Measurements from ENCODE around the gene SYT7. TPM values are rescaled to one million over a fixed set of nuclear protein-coding genes. Genes with fewer than 3 reads are reported as not detected.

The SYT7 gene
- polyA plus RNA-seq, 1 donor (not counting 4 experiments of a cell fraction or from before 2014, with no cell fraction given): 2.6 TPM

DNA sequence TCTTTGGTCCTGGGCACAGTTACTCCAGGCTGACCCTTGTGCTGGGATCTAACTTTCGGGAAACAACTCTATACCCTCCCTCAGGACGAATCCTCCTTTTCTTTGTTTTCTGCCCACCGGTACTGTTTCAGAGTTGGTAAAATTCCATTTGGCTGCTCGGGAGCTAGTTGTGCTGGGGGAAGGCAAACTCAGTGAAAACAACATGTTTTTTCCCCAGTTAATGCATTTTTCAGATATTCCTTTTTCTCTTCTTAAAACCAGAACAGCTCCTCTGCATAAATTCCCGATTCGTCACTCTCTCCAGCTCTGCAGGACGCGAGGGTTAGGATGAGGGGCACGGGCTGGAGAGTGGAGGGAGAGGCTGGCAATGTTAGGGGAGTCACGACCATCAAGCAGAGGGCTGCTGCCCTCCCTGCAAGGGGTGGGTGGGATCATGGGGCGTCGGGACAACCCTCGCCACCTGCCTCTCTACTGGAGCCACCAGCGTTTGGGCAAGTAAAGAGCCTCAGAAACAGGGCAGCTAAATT lies 41.0 kb downstream of the SYT7 start:
- DNase-seq (ENCODE audit: low read depth, low spot score) (no peak), FAIRE-seq (no peak)
- Histone ChIP-seq H2AFZ (ENCODE audit: control insufficient read depth, low read length) (no peak overlapping the region), H4K20me1 (ENCODE audit: control insufficient read depth, extremely low read depth, insufficient read depth, low read length) (no peaks in the 10 kb centered on the region), H3K27me3 (ENCODE audit: control insufficient read depth, extremely low read depth, insufficient read depth, low read length) (peaks cover 8% of the 10 kb centered on the region), H3K4me3 (ENCODE audit: control insufficient read depth in 2 of 3, extremely low read depth in 1 of 3, insufficient read depth in 2 of 3, low read depth in 1 of 3, low read length in 3 of 3) (no peak overlapping the region), H3K27ac (ENCODE audit: control insufficient read depth, insufficient read depth, low read length) (no peak overlapping the region), H3K9me1 (ENCODE audit: control insufficient read depth, extremely low read depth, insufficient read depth, low read length) (peaks cover 3% of the 10 kb centered on the region), H3K4me2 (ENCODE audit: control insufficient read depth, extremely low read depth, insufficient read depth, low read depth, low read length) (no peak overlapping the region), H3K36me3 (ENCODE audit: control insufficient read depth in 2 of 2, extremely low read depth in 1 of 2, insufficient read depth in 2 of 2, low read length in 2 of 2) (no peaks in the 10 kb centered on the region), H3K9me3 (ENCODE audit: control insufficient read depth, low read depth, low read length) (no peaks in the 10 kb centered on the region), H3K4me1 (ENCODE audit: control insufficient read depth, extremely low read depth, insufficient read depth, low read length) (no peaks in the 10 kb centered on the region), H3K9ac (ENCODE audit: control insufficient read depth, extremely low read depth, insufficient read depth, low read length) (no peak overlapping the region), H3K79me2 (ENCODE audit: control insufficient read depth, insufficient read depth, low read length) (no peaks in the 10 kb centered on the region)
- dilution Hi-C loops (cut with MboI; ENCODE audit: extremely low pct_ligation_motif_present, low sequenced_read_pairs): no loop called here
- TF ChIP-seq, protein P1, sequence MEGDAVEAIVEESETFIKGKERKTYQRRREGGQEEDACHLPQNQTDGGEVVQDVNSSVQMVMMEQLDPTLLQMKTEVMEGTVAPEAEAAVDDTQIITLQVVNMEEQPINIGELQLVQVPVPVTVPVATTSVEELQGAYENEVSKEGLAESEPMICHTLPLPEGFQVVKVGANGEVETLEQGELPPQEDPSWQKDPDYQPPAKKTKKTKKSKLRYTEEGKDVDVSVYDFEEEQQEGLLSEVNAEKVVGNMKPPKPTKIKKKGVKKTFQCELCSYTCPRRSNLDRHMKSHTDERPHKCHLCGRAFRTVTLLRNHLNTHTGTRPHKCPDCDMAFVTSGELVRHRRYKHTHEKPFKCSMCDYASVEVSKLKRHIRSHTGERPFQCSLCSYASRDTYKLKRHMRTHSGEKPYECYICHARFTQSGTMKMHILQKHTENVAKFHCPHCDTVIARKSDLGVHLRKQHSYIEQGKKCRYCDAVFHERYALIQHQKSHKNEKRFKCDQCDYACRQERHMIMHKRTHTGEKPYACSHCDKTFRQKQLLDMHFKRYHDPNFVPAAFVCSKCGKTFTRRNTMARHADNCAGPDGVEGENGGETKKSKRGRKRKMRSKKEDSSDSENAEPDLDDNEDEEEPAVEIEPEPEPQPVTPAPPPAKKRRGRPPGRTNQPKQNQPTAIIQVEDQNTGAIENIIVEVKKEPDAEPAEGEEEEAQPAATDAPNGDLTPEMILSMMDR (optimal IDR thresholded peaks at IDR 0.05 in 1 of 3, IDR thresholded peaks at IDR 0.05 in 1 of 3, conservative IDR thresholded peaks at IDR 0.05 in 1 of 3; ENCODE audit: extremely low read depth in 1 of 3, insufficient read depth in 2 of 3, low read length in 3 of 3): no peak
- no peak for TF ChIP-seq EZH2 (IDR thresholded peaks at IDR 0.05; ENCODE audit: low read length)

DNA sequence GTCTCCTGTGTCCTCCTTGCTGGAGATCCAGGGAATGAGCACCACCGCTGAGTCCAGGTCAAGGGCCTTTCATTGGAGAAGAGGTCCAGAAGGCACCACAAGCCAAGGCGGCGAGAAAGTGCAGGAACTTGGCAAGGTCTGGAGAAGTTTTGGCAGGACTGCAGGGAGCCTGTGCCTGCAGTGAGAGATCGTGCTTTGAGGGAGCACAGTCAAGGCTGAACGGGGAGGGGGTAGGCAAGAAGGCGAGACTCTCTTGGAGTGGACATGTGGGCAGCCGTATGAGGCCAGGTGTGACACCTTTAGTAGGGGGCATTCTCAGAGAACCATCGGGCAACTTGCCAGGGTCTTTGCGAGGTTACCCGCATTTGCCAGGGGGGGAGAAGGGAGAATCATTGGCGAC lies 41.9 kb downstream of the SYT7 start:
- Histone ChIP-seq H3K27me3 (ENCODE audit: control insufficient read depth, extremely low read depth, insufficient read depth, low read length) (peaks cover 15% of the 10 kb centered on the region), H3K9me1 (ENCODE audit: control insufficient read depth, extremely low read depth, insufficient read depth, low read length) (peaks cover 3% of the 10 kb centered on the region), H3K4me1 (ENCODE audit: control insufficient read depth, extremely low read depth, insufficient read depth, low read length) (no peaks in the 10 kb centered on the region), H3K36me3 (ENCODE audit: control insufficient read depth in 2 of 2, extremely low read depth in 1 of 2, insufficient read depth in 2 of 2, low read length in 2 of 2) (no peaks in the 10 kb centered on the region), H2AFZ (ENCODE audit: control insufficient read depth, low read length) (no peak overlapping the region), H3K79me2 (ENCODE audit: control insufficient read depth, insufficient read depth, low read length) (no peaks in the 10 kb centered on the region), H4K20me1 (ENCODE audit: control insufficient read depth, extremely low read depth, insufficient read depth, low read length) (no peaks in the 10 kb centered on the region), H3K9ac (ENCODE audit: control insufficient read depth, extremely low read depth, insufficient read depth, low read length) (no peak overlapping the region), H3K27ac (ENCODE audit: control insufficient read depth, insufficient read depth, low read length) (no peak overlapping the region), H3K4me2 (ENCODE audit: control insufficient read depth, extremely low read depth, insufficient read depth, low read depth, low read length) (no peak overlapping the region), H3K4me3 (ENCODE audit: control insufficient read depth in 2 of 3, extremely low read depth in 1 of 3, insufficient read depth in 2 of 3, low read depth in 1 of 3, low read length in 3 of 3) (no peak overlapping the region), H3K9me3 (ENCODE audit: control insufficient read depth, low read depth, low read length) (no peaks in the 10 kb centered on the region)
- no peak for TF ChIP-seq EZH2 (IDR thresholded peaks at IDR 0.05; ENCODE audit: low read length)
- TF ChIP-seq, protein P1 (optimal IDR thresholded peaks at IDR 0.05 in 1 of 3, IDR thresholded peaks at IDR 0.05 in 1 of 3, conservative IDR thresholded peaks at IDR 0.05 in 1 of 3; ENCODE audit: extremely low read depth in 1 of 3, insufficient read depth in 2 of 3, low read length in 3 of 3): no peak
- dilution Hi-C loops (cut with MboI; ENCODE audit: extremely low pct_ligation_motif_present, low sequenced_read_pairs): no loop called here
- no peak for DNase-seq (ENCODE audit: low read depth, low spot score)
- no peak for FAIRE-seq
